ENCODE results near the gene GBX1. TPM values are rescaled to one million over a fixed set of nuclear protein-coding genes. Genes with fewer than 3 reads are reported as not detected.
A peak's percentile ranks its signal among the peaks of the same experiment; 100 is the strongest.

GBX1 gene
- total RNA-seq, 3 donors from 2014 or later: not detected

DNA sequence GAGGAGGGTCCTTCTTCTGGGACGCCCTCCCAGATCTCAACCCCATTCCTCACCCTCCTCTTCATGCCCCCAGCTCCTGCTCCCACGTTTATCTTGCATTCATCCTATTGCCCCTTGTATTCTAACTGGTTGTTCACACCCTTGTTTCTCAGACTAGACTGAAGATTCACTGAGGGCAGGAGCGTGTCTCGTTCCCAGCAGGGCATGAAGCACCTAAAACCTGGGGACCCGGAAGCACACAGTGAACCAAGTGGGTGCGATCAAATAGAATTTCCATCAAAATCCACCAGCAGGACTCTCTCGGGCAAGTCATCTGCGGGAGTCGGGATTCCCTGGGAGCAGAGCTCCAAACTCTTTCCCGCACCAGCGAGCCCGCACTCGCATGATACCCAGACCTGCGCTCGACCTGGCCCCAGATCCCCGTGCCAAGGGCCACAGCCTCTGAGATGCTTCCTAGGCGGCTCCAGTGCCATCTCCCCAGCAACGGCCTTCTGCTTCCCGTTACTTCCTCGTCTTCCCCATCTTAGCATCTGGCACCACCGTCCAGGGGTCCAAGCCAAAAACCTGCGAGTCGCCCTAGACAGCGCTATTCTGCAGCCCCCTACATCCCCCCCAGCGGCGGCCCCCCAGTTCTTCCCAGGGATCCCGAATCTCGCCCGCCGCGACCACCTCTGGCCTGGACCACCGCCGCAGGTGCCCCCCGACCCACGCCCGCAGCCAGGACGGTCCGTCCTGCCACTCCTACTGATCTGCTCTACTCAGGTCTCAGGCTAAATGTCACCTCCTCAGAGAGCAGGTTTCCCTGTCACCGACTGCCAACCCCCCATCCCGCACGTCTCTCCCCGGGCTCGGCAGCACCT is 6.1 kb upstream of the GBX1 start:
- Histone ChIP-seq H3K4me3 (no peak overlapping the region), H3K4me1 (no peaks in the 10 kb centered on the region), H3K9me3 (peaks cover 0 to 4% of the 10 kb centered on the region in 2 donors), H3K27ac (no peak overlapping the region), H3K27me3 (peaks cover 2 to 42% of the 10 kb centered on the region in 2 donors), H3K36me3 (no peaks in the 10 kb centered on the region)
- intact Hi-C loops (cut with DNase I; ENCODE audit: low total_unique reads): loop anchor here (10.0 kb wide), 1 partner anchor 379 kb away; no protein-coding TSS in a partner anchor
- TF ChIP-seq, protein P1, sequence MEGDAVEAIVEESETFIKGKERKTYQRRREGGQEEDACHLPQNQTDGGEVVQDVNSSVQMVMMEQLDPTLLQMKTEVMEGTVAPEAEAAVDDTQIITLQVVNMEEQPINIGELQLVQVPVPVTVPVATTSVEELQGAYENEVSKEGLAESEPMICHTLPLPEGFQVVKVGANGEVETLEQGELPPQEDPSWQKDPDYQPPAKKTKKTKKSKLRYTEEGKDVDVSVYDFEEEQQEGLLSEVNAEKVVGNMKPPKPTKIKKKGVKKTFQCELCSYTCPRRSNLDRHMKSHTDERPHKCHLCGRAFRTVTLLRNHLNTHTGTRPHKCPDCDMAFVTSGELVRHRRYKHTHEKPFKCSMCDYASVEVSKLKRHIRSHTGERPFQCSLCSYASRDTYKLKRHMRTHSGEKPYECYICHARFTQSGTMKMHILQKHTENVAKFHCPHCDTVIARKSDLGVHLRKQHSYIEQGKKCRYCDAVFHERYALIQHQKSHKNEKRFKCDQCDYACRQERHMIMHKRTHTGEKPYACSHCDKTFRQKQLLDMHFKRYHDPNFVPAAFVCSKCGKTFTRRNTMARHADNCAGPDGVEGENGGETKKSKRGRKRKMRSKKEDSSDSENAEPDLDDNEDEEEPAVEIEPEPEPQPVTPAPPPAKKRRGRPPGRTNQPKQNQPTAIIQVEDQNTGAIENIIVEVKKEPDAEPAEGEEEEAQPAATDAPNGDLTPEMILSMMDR (IDR thresholded peaks at IDR 0.05): no peak
- TF ChIP-seq POLR2AphosphoS5 (IDR thresholded peaks at IDR 0.05): no peak
- no peak for TF ChIP-seq POLR2A (IDR thresholded peaks at IDR 0.05)
- DNase-seq (ENCODE audit: low spot score in 2 of 2): no peak

DNA sequence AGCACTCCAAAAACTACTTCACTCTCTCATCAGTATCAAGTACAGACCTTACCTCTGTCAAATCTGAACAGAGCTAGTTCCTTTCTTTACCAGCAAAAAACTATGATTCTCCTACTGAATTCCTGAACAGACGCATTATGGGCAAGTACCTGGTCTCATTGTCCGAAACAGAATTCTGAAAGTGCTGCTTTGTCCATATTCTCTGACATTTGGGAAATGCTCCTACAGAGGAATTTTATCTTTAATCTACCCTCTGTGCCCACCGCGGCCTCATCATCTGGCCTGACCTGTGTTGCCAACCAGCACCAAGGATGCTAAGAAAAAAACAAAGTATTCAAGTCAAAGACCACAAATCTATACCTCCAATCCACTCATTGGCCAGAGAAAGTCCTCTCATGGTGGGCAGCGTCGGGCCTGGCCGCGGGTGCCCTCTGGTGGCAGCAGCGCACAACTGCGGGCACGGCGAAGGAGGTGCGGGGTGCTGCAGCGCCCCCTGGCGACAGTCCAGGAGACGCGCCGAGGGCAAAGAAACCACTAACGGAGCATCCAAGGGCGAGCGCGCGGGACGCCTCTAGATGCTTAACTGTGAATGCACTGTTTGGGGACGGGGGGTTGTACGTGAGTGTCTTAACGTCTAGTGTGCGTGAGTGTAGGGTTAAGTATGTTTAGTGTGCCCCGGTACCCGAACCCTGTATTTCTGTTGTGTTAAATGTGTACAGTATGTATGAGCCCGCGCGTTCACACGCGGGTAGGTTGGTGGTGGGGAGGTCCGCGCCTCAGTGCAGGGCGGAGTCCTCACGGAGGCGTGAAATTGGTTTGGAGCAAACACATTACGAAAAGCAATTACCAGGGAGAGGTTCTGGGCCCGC is 5.0 kb upstream of the GBX1 start:
- Histone ChIP-seq H3K27ac (no peak overlapping the region), H3K36me3 (no peaks in the 10 kb centered on the region), H3K4me1 (peaks cover 0 to 2% of the 10 kb centered on the region in 2 donors), H3K4me3 (no peak overlapping the region), H3K9me3 (peaks cover 0 to 4% of the 10 kb centered on the region in 2 donors), H3K27me3 (peaks cover 2 to 51% of the 10 kb centered on the region in 2 donors)
- intact Hi-C loops (cut with DNase I; ENCODE audit: low total_unique reads): loop anchor here (10.0 kb wide), 1 partner anchor 378 kb away; no protein-coding TSS in a partner anchor
- no peak for TF ChIP-seq POLR2A (IDR thresholded peaks at IDR 0.05)
- peak in 2 of 3 donors; percentile 45 for TF ChIP-seq POLR2AphosphoS5 (IDR thresholded peaks at IDR 0.05)
- TF ChIP-seq, protein P1 (IDR thresholded peaks at IDR 0.05): peak; percentile 97 to 100 (median 100)
- DNase-seq (ENCODE audit: low spot score in 2 of 2): peak; percentile 55 to 84

DNA sequence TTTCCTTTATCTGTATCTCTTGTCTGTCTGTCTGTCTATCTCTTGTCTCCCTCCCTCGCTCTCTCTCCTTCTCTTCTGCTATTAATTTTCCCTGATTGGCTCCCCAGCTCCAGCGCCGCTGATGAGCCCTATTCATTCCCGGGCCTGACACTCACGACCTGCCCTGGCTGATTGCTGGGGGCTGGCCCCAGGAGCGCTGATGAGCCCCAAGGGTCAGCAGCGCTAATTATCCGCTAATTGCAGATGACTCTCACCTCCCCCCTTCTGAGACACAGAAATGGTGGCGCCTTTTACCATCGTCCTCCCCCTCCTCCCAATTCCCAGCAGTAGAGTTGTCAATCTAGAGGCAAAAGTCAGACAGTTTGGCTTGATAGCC is 1.3 kb upstream of the GBX1 start:
- H3K27me3 ChIP-seq: peaks cover 2 to 48% of the 10 kb centered on the region in 2 donors
- no peaks in the 10 kb centered on the region for H3K9me3 ChIP-seq
- TF ChIP-seq, protein P1 (IDR thresholded peaks at IDR 0.05): no peak
- no peak for TF ChIP-seq POLR2AphosphoS5 (IDR thresholded peaks at IDR 0.05)
- TF ChIP-seq POLR2A (IDR thresholded peaks at IDR 0.05): no peak
- H3K36me3 ChIP-seq: no peaks in the 10 kb centered on the region
- intact Hi-C loops (cut with DNase I; ENCODE audit: low total_unique reads): no loop called here
- no peak overlapping the region for H3K4me3 ChIP-seq
- no peak overlapping the region for H3K27ac ChIP-seq
- H3K4me1 ChIP-seq: peaks cover 0 to 11% of the 10 kb centered on the region in 2 donors
- no peak for DNase-seq (ENCODE audit: low spot score in 2 of 2)

DNA sequence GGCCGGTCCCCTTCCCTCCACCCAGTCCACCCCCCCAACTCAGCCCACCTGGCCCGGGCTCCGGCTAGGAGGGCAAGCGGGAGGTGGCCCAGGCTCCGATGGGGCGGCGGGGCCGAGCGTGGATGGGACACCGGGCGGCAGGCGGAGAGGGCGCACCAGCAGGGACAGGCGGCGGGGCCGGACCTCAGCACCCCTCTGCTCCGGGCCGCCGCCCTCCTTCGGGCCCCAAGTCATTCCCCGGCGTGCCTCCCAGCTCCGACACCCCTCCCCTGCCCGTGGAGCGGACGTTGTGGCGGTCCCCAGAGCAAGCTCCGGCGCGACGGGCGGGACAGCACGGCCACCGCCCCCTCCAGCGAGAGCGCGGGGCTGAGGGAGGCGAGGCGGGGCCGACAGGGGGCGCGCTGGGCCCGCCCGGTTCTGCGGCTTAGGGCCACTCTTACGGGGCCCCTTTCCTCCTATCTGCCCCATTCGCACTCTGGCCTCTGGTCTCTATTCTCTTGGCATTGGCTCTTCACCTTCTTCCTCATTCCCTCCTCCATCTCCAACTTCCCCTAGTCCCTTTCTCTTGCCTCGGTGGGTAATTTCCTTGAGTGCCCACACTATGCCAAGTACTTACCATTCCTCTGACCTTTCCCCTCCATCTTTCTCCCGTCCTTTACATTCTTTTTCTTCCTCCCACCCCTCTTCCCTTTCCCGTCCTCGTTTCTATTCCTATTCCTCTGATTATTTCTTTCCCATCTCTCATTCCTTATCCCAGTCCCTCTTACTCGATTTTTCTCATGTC is 701 bp upstream of the GBX1 start:
- Histone ChIP-seq H3K4me1 (peaks cover 0 to 11% of the 10 kb centered on the region in 2 donors), H3K27me3 (peaks cover 2 to 44% of the 10 kb centered on the region in 2 donors)
- no peak for DNase-seq (ENCODE audit: low spot score in 2 of 2)

More for the DNA sequence above, 701 bp upstream of the GBX1 start:
- TF ChIP-seq POLR2A (IDR thresholded peaks at IDR 0.05): no peak
- TF ChIP-seq, protein P1 (IDR thresholded peaks at IDR 0.05): peak in 2 of 3 donors; percentile 22 to 28
- H3K27ac ChIP-seq: no peak overlapping the region
- no peaks in the 10 kb centered on the region for H3K9me3 ChIP-seq
- peak overlapping the region; percentile 37 to 74 (median 51) for H3K4me3 ChIP-seq
- no peaks in the 10 kb centered on the region for H3K36me3 ChIP-seq
- intact Hi-C loops (cut with DNase I; ENCODE audit: low total_unique reads): no loop called here

Measured in breast epithelium (tissue), 4 donors.